BJ (cell line): Measurements from ENCODE around the gene PRRT1B. TPM values are rescaled to one million over a fixed set of nuclear protein-coding genes. Genes with fewer than 3 reads are reported as not detected.

Source experiments
- CTCF ChIA-PET: fragments of 350-600 bp; formaldehyde crosslinking; extraction: SDS; loops from one replicate; lab custom pipeline; 2021; ENCODE audit warnings: antibody characterized with exemption, inconsistent platforms; lab: Yijun Ruan, JAX
- POLR2A ChIA-PET: fragments of 300-600 bp; sonication (Branson Sonifier 250); formaldehyde crosslinking; extraction: SDS; loops from one replicate; lab custom pipeline; 2021; ENCODE audit warnings: antibody characterized with exemption; lab: Charles Lee
- DNase-seq: peaks from one replicate; pipeline ENCODE4 v3.0.0-alpha.2; 2011; ENCODE audit warnings: low read depth
- H3K27me3 ChIP-seq: 2 replicates; pipeline ENCODE4 v1.6.0; 2011; ENCODE audit warnings: low read length; ENCODE audit not compliant: control insufficient read depth, insufficient read depth
- H3K36me3 ChIP-seq: 2 replicates; pipeline ENCODE4 v1.5.1; 2011; ENCODE audit warnings: low read length; ENCODE audit not compliant: control insufficient read depth, insufficient read depth
- H3K4me3 ChIP-seq: 2 replicates; pipeline ENCODE4 v1.5.1; 2011; ENCODE audit warnings: low read depth, mild to moderate bottlenecking, control low read depth, low read length
- CTCF ChIP-seq: IDR thresholded peaks from 2 replicates; pipeline ENCODE4 v1.5.1; 2011; ENCODE audit warnings: low read depth, mild to moderate bottlenecking, control low read depth, inconsistent platforms, low read length, moderate library complexity; ENCODE audit not compliant: insufficient read depth
- polyA plus RNA-seq: library from polyadenylated mRNA; depleted of rRNA; stranded (reverse); fragments of >200 nt; gene quantifications from 2 replicates; pipeline ENCODE4 v1.2.3, GENCODE V29; 2011

The PRRT1B gene
- polyA plus RNA-seq, 1 experiment: not detected

GRCh38 chr9:131587906-131588305, 42.6 kb downstream of the PRRT1B start:
- CTCF ChIA-PET: interaction anchor here (1.0 to 8.8 kb wide), 2 partner anchors 153 to 672 kb away, joined by 3 to 227 read pairs; partner anchors contain the start of gene RAPGEF1
- H3K27me3 ChIP-seq: no peaks in the 10 kb centered on the region
- H3K4me3 ChIP-seq: no peak overlapping the region
- no peak for TF ChIP-seq CTCF
- POLR2A ChIA-PET: no interaction called here
- DNase-seq: no peak
- H3K36me3 ChIP-seq: peaks cover 24% of the 10 kb centered on the region

GRCh38 chr9:131588396-131588795, 43.1 kb downstream of the PRRT1B start:
- ChIA-PET POLR2A (no interaction called here), CTCF (interaction anchor here (1.0 to 8.8 kb wide), 2 partner anchors 152 to 671 kb away, joined by 3 to 227 read pairs; partner anchors contain the start of gene RAPGEF1)
- Histone ChIP-seq H3K27me3 (no peaks in the 10 kb centered on the region), H3K4me3 (no peak overlapping the region), H3K36me3 (peaks cover 20% of the 10 kb centered on the region)
- no peak for DNase-seq
- TF ChIP-seq CTCF: no peak

GRCh38 chr9:131589124-131589711, 43.9 kb downstream of the PRRT1B start:
- no peak for TF ChIP-seq CTCF
- Histone ChIP-seq H3K4me3 (no peak overlapping the region), H3K27me3 (no peaks in the 10 kb centered on the region), H3K36me3 (peaks cover 16% of the 10 kb centered on the region)
- DNase-seq: no peak
- CTCF ChIA-PET: interaction anchor here (1.2 to 8.8 kb wide), 3 partner anchors 9 to 160 kb away, joined by 3 to 227 read pairs (median 26); partner anchors contain the start of gene RAPGEF1
- POLR2A ChIA-PET: no interaction called here

- ChIA-PET CTCF (interaction anchor here (0.6 to 8.8 kb wide), 5 partner anchors 8 to 165 kb away, joined by 3 to 227 read pairs (median 26); partner anchors contain the start of gene RAPGEF1), POLR2A (no interaction called here)
- Histone ChIP-seq H3K36me3 (peaks cover 15% of the 10 kb centered on the region), H3K27me3 (no peaks in the 10 kb centered on the region), H3K4me3 (no peak overlapping the region)
- DNase-seq: no peak
- no peak for TF ChIP-seq CTCF
These were observed 44.7 kb downstream of the PRRT1B start for GRCh38 chr9:131589993-131590392.

GRCh38 chr9:131590449-131590848, 45.1 kb downstream of the PRRT1B start:
- no peak for DNase-seq
- TF ChIP-seq CTCF: no peak
- Histone ChIP-seq H3K27me3 (no peaks in the 10 kb centered on the region), H3K36me3 (peaks cover 18% of the 10 kb centered on the region), H3K4me3 (no peak overlapping the region)
- POLR2A ChIA-PET: no interaction called here
- CTCF ChIA-PET: interaction anchor here (0.6 to 8.8 kb wide), 9 partner anchors 13 to 165 kb away, joined by 3 to 227 read pairs (median 11); partner anchors contain the start of gene RAPGEF1
